Measurements from ENCODE around the gene COPG1. TPM values are rescaled to one million over a fixed set of nuclear protein-coding genes. Genes with fewer than 3 reads are reported as not detected.

COPG1 gene
- total and polyA plus RNA-seq, 11 donors, result 78.6 to 121 (median 93.9) TPM

DNA sequence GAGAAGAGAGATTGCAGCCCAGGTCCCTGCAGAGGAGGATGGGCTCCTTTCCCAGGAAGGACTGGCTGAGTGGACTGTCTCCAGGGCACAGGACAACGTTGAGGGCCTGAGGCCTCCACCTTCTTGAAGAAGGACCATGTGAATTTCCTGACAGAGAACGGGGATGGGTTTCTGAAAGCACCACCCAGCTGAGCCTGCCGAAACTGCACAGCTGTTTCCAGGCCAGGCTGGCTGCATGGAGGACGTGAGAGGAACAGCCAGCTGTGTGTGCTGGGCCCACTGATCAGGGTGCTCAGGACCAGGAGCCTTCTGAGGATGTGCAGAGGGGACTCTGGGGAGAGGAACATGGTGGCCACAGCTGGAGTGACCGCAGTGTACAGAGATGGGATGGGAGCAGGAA is 68.4 kb downstream of the COPG1 start:
- WGBS, 4 donors, result 62 to 80% (median 66%) methylated on average over 5 of the region's 5 CpGs
- intact Hi-C loops (cut with DNase I), result loop anchor here in 2 of 10 donors (2.0 to 5.0 kb wide), 2 partner anchors 39 to 41 kb away; partner anchors contain the start of gene HMCES (in 2 of the 2)
- no peak overlapping the region for H3K4me3 ChIP-seq
- peak in 1 of 5 donors; percentile 29 for DNase-seq
- no peak overlapping the region for H3K27ac ChIP-seq
- H3K4me1 ChIP-seq, result peaks cover 0 to 27% (median 21%) of the 10 kb centered on the region in 12 donors
- no peaks in the 10 kb centered on the region for H3K27me3 ChIP-seq
- no peaks in the 10 kb centered on the region for H3K9me3 ChIP-seq
- no peak for ATAC-seq
- H3K36me3 ChIP-seq, result peaks cover 0 to 33% (median 4%) of the 10 kb centered on the region in 9 donors
- TF ChIP-seq, protein P1, sequence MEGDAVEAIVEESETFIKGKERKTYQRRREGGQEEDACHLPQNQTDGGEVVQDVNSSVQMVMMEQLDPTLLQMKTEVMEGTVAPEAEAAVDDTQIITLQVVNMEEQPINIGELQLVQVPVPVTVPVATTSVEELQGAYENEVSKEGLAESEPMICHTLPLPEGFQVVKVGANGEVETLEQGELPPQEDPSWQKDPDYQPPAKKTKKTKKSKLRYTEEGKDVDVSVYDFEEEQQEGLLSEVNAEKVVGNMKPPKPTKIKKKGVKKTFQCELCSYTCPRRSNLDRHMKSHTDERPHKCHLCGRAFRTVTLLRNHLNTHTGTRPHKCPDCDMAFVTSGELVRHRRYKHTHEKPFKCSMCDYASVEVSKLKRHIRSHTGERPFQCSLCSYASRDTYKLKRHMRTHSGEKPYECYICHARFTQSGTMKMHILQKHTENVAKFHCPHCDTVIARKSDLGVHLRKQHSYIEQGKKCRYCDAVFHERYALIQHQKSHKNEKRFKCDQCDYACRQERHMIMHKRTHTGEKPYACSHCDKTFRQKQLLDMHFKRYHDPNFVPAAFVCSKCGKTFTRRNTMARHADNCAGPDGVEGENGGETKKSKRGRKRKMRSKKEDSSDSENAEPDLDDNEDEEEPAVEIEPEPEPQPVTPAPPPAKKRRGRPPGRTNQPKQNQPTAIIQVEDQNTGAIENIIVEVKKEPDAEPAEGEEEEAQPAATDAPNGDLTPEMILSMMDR (IDR thresholded peaks at IDR 0.05), result no peak
- TF ChIP-seq POLR2A (IDR thresholded peaks at IDR 0.05), result no peak

DNA sequence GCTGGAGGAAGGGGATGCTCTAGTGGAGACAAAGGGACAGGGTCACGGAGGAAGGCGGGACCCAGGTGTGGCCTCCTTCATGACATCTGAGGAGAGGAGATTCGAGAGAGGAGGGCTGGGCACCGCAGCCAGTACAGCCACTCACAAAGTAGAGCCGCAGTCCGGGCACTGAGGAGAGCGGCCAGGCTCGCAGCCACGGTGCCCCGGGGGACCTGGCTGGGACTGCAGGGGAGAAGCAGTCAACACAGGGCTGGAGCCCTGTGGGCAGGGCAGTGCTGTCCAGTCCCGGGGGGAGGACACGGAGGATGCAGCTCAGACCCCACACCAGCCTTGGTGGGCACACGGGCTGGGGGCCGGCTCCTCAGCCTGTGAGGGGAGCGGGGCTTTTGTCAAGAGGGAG is 69.5 kb downstream of the COPG1 start:
- Histone ChIP-seq H3K36me3 (peaks cover 0 to 36% (median 4%) of the 10 kb centered on the region in 9 donors), H3K4me1 (peaks cover 0 to 23% (median 17%) of the 10 kb centered on the region in 12 donors), H3K4me3 (no peak overlapping the region), H3K27me3 (no peaks in the 10 kb centered on the region), H3K27ac (no peak overlapping the region), H3K9me3 (no peaks in the 10 kb centered on the region)
- ATAC-seq (no peak), DNase-seq (peak in 1 of 5 donors; percentile 37)
- intact Hi-C loops (cut with DNase I), result loop anchor here in 1 of 10 donors (5.0 kb wide), 1 partner anchor 42 kb away; the partner anchor contains the start of gene HMCES
- WGBS, 4 donors, result 92 to 97% (median 95%) methylated on average over 11 to 15 of the region's 15 CpGs
- no peak for TF ChIP-seq POLR2A (IDR thresholded peaks at IDR 0.05)

- Histone ChIP-seq H3K36me3 (peaks cover 0 to 39% (median 6%) of the 10 kb centered on the region in 9 donors), H3K4me3 (no peak overlapping the region), H3K9me3 (no peaks in the 10 kb centered on the region), H3K4me1 (peaks cover 0 to 14% (median 10%) of the 10 kb centered on the region in 12 donors), H3K27me3 (no peaks in the 10 kb centered on the region), H3K27ac (no peak overlapping the region)
- TF ChIP-seq, protein P1 (IDR thresholded peaks at IDR 0.05), result no peak
- TF ChIP-seq POLR2A (IDR thresholded peaks at IDR 0.05), result no peak
- WGBS, 4 donors, result 91 to 98% (median 96%) methylated on average over 5 to 8 of the region's 8 CpGs
- intact Hi-C loops (cut with DNase I), result no loop called here
- no peak for ATAC-seq
- DNase-seq, result no peak
Measured at GRCh38 chr3:129320261-129320660, 70.9 kb downstream of the COPG1 start.

DNA sequence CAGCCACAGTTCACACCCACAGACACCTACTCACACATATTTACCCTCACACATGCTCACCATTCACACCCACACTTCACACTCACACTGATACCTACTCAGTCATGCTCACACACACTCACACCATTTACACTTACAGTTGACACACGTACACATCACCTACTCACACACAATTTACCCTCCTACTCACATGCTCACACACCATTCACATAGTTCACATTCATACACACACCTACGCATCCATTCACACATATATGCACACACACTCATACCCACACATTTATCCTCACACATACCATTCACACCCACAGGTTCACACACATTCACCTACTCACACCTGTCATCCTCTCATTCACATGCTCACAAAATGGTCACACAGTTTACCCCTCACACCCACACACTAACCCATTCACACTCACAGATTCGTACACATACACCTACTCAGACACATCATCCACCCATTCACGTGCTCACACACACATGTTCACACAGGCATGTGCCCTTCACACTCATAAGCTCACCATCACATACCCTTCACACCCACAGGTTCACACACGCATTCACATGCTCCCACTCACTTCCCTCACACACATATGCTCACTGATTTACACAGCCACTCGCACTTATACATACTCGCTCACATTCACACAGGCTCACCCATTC is 71.5 kb downstream of the COPG1 start:
- no peak for TF ChIP-seq POLR2A (IDR thresholded peaks at IDR 0.05)
- TF ChIP-seq, protein P1 (IDR thresholded peaks at IDR 0.05), result no peak
- H3K4me3 ChIP-seq, result no peak overlapping the region
- no peak for ATAC-seq
- intact Hi-C loops (cut with DNase I), result no loop called here
- no peak for DNase-seq
- H3K9me3 ChIP-seq, result no peaks in the 10 kb centered on the region
- H3K27me3 ChIP-seq, result no peaks in the 10 kb centered on the region
- H3K4me1 ChIP-seq, result peaks cover 0 to 14% (median 10%) of the 10 kb centered on the region in 12 donors
- no peak overlapping the region for H3K27ac ChIP-seq
- WGBS, 4 donors, result 89 to 97% (median 96%) methylated on average over 7 of the region's 7 CpGs
- H3K36me3 ChIP-seq, result peaks cover 0 to 39% (median 6%) of the 10 kb centered on the region in 9 donors
